Adipocyte (in vitro differentiated cells): ENCODE results near the gene ACADVL.
A peak's percentile ranks its signal among the peaks of the same experiment; 100 is the strongest.
"Not testable (repeated sequence)": the region's sequence is repeated elsewhere in the genome, so short reads cannot be mapped to it uniquely, and the experiment has no call there.

Experiments
- DNase-seq: peaks from one replicate; pipeline ENCODE4 v3.0.0-alpha.2; 2015; ENCODE audit warnings: low read depth
- H3K27me3 ChIP-seq: replicated peaks from 2 replicates; pipeline ENCODE4 v1.7.0; 2013; ENCODE audit warnings: mild to moderate bottlenecking, low read length, moderate library complexity; ENCODE audit not compliant: control insufficient read depth, insufficient read depth
- H3K36me3 ChIP-seq: 2 replicates; pipeline ENCODE4 v1.7.0; 2013; ENCODE audit warnings: low read length, mild to moderate bottlenecking, moderate library complexity; ENCODE audit not compliant: control insufficient read depth, insufficient read depth, severe bottlenecking
- H3K4me1 ChIP-seq: 2 replicates; pipeline ENCODE4 v1.7.0; 2013; ENCODE audit warnings: mild to moderate bottlenecking, low read length, moderate library complexity; ENCODE audit not compliant: control insufficient read depth, insufficient read depth
- H3K4me3 ChIP-seq: 2 replicates; pipeline ENCODE4 v1.7.0; 2013; ENCODE audit warnings: mild to moderate bottlenecking, low read length, moderate library complexity
- H3K9ac ChIP-seq: 2 replicates; pipeline ENCODE4 v1.7.0; 2013; ENCODE audit warnings: mild to moderate bottlenecking, low read length, moderate library complexity
- H3K9me3 ChIP-seq: 2 replicates; pipeline ENCODE4 v1.7.0; 2013; ENCODE audit warnings: mild to moderate bottlenecking, low read length, moderate library complexity; ENCODE audit not compliant: control insufficient read depth

ACADVL gene

GRCh38 chr17:7239091-7240027 lies 19.6 kb downstream of the ACADVL start, which contains the start of gene PHF23:
PHF23 (minus strand) TSS chr17:7239457; CDS start chr17:7239279, 178 bp downstream.
- peaks cover 53% of the 10 kb centered on the region for H3K4me1 ChIP-seq
- peak within 1 kb of the TSS; percentile 99 for H3K9ac ChIP-seq
- peaks cover 44% of the 10 kb centered on the region for H3K36me3 ChIP-seq
- peak within 1 kb of the TSS; percentile 98 for H3K4me3 ChIP-seq
- DNase-seq, result peak; percentile 99
- H3K9me3 ChIP-seq, result no peaks in the 10 kb centered on the region
- no peaks in the 10 kb centered on the region for H3K27me3 ChIP-seq

DNA sequence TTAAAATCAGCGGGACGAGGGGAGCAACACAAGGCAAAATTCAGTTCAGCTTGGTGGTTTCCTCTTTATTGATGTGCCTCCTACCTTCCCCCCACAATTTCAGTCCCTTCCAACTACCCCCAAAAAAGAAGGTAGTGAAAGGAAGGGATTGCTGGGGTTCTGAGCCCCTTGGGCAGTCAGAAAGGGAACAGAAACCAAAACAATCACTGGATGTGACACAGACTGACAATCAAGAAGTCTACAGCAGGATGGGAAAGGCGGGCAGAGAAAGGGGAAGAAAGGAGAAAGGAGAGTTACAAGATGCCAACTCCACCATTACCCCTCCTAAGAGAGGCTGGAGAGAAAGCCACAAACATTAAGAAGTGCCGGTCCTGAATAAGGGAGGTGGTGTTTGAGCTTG lies 20.6 kb downstream of the ACADVL start:
- Histone ChIP-seq H3K36me3 (peaks cover 42% of the 10 kb centered on the region), H3K9ac (peak overlapping the region; percentile 99), H3K4me3 (peak overlapping the region; percentile 98), H3K27me3 (no peaks in the 10 kb centered on the region), H3K4me1 (peaks cover 44% of the 10 kb centered on the region), H3K9me3 (no peaks in the 10 kb centered on the region)
- no peak for DNase-seq

- H3K4me3 ChIP-seq, result peak overlapping the region; percentile 98
- DNase-seq, result no peak
- peaks cover 40% of the 10 kb centered on the region for H3K36me3 ChIP-seq
- peaks cover 38% of the 10 kb centered on the region for H3K4me1 ChIP-seq
- no peaks in the 10 kb centered on the region for H3K9me3 ChIP-seq
- H3K27me3 ChIP-seq, result no peaks in the 10 kb centered on the region
- peak overlapping the region; percentile 99 for H3K9ac ChIP-seq
Measured at GRCh38 chr17:7241090-7241733, 21.5 kb downstream of the ACADVL start.

DNA sequence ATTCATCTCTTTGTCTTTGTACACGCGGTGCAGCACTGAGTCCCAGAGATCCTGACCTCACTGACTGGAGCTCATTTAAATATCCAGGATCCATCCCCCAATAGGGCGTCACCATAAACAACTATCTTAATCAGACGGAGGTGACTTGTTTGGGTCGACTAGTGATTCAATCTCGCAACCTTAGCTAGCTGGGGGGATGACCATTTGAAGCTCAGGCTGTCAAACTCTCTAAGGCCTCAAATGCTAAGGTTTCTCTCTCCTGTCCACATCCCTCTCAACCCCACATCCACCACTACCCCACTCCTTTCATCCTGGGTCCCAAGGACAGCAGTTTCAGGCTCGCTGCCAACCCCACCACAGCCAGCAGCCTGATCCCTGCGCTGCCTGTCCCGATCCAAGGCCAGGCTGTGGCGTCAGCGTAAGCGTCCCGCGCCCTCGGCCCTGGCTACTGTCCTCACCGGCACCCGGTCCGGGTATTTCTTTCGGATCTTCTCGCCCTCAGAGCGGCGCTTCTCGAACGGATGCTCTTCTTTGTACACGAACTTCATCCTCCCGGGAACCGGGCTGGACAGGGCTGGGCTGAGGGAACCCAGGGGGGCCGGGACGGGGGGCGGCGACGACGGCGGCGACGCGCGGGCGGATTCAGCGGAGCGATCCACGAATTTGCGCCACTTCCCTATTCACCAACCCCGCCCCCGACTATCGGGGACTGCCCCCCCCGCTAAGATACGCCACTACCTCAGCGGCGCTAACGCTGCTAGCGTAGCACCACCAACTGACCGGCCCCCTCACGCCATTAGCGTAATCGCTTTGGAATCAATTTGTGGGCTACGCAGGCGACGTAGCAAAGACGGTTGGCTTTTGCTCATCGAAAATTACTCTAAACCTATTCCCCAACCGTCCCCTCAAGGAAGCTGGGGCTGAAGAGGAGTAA lies 22.3 kb downstream of the ACADVL start, which contains the start of gene GABARAP:
TSS of gene GABARAP (minus strand) at position 667 of the 934 bp plus-strand sequence. CDS start at position 548, 119 bp downstream.
- Histone ChIP-seq H3K9ac (peak within 1 kb of the TSS; percentile 99), H3K9me3 (no peaks in the 10 kb centered on the region), H3K27me3 (no peaks in the 10 kb centered on the region), H3K36me3 (peaks cover 40% of the 10 kb centered on the region), H3K4me3 (peak within 1 kb of the TSS; percentile 98), H3K4me1 (peaks cover 31% of the 10 kb centered on the region)
- DNase-seq, result peak; percentile 98

- Histone ChIP-seq H3K4me3 (peak overlapping the region; percentile 98), H3K9me3 (no peaks in the 10 kb centered on the region), H3K27me3 (no peaks in the 10 kb centered on the region), H3K9ac (peak overlapping the region; percentile 99), H3K36me3 (peaks cover 37% of the 10 kb centered on the region), H3K4me1 (peaks cover 26% of the 10 kb centered on the region)
- peak; percentile 98 for DNase-seq
Measured at GRCh38 chr17:7242717-7243452, 23.1 kb downstream of the ACADVL start.

DNA sequence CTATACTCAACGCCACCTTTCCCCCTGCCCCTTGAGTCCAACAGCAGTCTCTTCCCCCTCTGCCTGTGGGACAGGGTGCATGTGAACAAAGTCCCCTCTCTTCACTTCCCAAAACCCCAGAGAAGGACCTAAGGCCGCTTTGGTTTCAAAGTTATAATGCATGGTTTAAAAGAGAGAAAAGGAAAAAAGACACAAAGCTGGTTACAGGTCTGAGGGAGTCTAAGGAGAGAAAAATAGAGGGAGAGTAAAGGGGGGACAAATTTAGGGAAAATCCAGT lies 23.7 kb downstream of the ACADVL start:
- H3K9me3 ChIP-seq, result no peaks in the 10 kb centered on the region
- peaks cover 37% of the 10 kb centered on the region for H3K36me3 ChIP-seq
- H3K27me3 ChIP-seq, result no peaks in the 10 kb centered on the region
- DNase-seq, result no peak
- peak overlapping the region; percentile 98 for H3K4me3 ChIP-seq
- H3K9ac ChIP-seq, result peak overlapping the region; percentile 99
- peaks cover 26% of the 10 kb centered on the region for H3K4me1 ChIP-seq

DNA sequence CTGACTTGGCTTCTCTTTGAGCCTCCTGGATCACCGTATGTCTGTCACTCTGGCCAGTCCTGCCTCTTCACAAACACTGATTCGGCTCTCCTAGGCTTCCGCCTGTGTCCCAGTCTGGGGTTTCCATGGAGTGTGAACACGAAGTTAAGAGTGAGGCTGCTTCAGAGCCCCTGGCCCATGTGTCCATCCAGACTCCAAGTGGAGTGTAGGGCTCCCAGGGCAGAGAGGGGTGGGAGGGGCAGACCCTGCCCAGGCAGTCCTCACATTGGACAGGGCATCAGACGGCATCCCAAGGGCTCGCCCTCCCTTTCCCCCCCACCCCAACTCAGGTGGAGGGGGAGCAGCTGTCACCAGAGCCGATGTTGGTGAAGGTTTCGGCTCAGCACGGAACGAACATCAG lies 24.1 kb downstream of the ACADVL start:
- not testable (repeated sequence) for H3K27me3 ChIP-seq, H3K9me3 ChIP-seq, DNase-seq
- Histone ChIP-seq H3K4me3 (peak overlapping the region; percentile 98), H3K9ac (peak overlapping the region; percentile 99), H3K36me3 (peaks cover 37% of the 10 kb centered on the region), H3K4me1 (peaks cover 29% of the 10 kb centered on the region)

GRCh38 chr17:7246779-7247178 lies 27.0 kb downstream of the ACADVL start:
- no peaks in the 10 kb centered on the region for H3K27me3 ChIP-seq
- H3K4me1 ChIP-seq, result peaks cover 25% of the 10 kb centered on the region
- no peaks in the 10 kb centered on the region for H3K9me3 ChIP-seq
- DNase-seq, result no peak
- H3K36me3 ChIP-seq, result peaks cover 26% of the 10 kb centered on the region
- no peak overlapping the region for H3K9ac ChIP-seq
- H3K4me3 ChIP-seq, result no peak overlapping the region

DNA sequence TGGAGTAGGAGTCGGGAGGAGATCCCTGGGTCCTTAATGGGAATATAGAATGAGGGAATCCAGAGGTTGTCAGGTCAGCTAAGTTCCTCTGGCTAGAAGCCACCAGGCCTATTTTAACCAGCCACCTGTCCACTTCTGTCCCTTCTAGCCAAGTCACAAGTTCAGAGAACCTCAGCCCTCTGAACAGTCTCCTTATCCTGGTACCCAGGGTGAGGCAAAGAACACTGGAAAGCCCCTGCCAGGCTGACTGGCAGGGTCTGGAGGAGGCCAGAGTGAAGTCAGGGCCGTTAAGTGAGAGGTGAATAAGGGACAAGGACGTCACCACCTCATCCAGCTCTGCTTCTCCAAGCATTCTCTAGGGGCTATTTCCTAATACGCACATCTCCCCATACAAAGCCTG lies 29.1 kb downstream of the ACADVL start:
- Histone ChIP-seq H3K27me3 (no peaks in the 10 kb centered on the region), H3K9ac (no peak overlapping the region), H3K36me3 (peaks cover 26% of the 10 kb centered on the region), H3K4me1 (peaks cover 28% of the 10 kb centered on the region), H3K4me3 (no peak overlapping the region), H3K9me3 (no peaks in the 10 kb centered on the region)
- DNase-seq, result no peak

- peaks cover 28% of the 10 kb centered on the region for H3K4me1 ChIP-seq
- no peak for DNase-seq
- H3K36me3 ChIP-seq, result peaks cover 26% of the 10 kb centered on the region
- no peak overlapping the region for H3K9ac ChIP-seq
- no peak overlapping the region for H3K4me3 ChIP-seq
- no peaks in the 10 kb centered on the region for H3K27me3 ChIP-seq
- H3K9me3 ChIP-seq, result no peaks in the 10 kb centered on the region
Measured at GRCh38 chr17:7249214-7249613, 29.5 kb downstream of the ACADVL start.
